Measurements from ENCODE around the gene TRIP12. TPM values are rescaled to one million over a fixed set of nuclear protein-coding genes. Genes with fewer than 3 reads are reported as not detected.

The TRIP12 gene
- total RNA-seq, 6 experiments from 2014 or later, result 249 to 296 (median 265) TPM

GRCh38 chr2:229874647-229875046 lies 47.2 kb downstream of the TRIP12 start:
- Mint-ChIP-seq H3K27me3 (ENCODE audit: insufficient read depth) (no peaks in the 10 kb centered on the region; the same call in 1 of the 2 replicates), H3K27ac (no peak overlapping the region), H3K4me1 (ENCODE audit: low read depth) (peaks cover 31% of the 10 kb centered on the region), H3K4me3 (no peak overlapping the region), H3K36me3 (ENCODE audit: low read depth) (peaks cover 31% of the 10 kb centered on the region), H3K9me3 (no peaks in the 10 kb centered on the region)
- TF ChIP-seq CTCF (IDR thresholded peaks at IDR 0.05), result no peak
- DNase-seq, result no peak

GRCh38 chr2:229873123-229873581 lies 48.7 kb downstream of the TRIP12 start:
- no peak for TF ChIP-seq CTCF (IDR thresholded peaks at IDR 0.05)
- no peak overlapping the region for H3K27ac Mint-ChIP-seq
- no peak for DNase-seq
- H3K27me3 Mint-ChIP-seq (ENCODE audit: insufficient read depth), result no peaks in the 10 kb centered on the region; the same call in 1 of the 2 replicates
- peaks cover 32% of the 10 kb centered on the region for H3K36me3 Mint-ChIP-seq (ENCODE audit: low read depth)
- H3K9me3 Mint-ChIP-seq, result no peaks in the 10 kb centered on the region
- H3K4me3 Mint-ChIP-seq, result no peak overlapping the region
- peaks cover 31% of the 10 kb centered on the region for H3K4me1 Mint-ChIP-seq (ENCODE audit: low read depth)

GRCh38 chr2:229870903-229871656 lies 50.7 kb downstream of the TRIP12 start:
- Mint-ChIP-seq H3K27ac (0 out of 2 replicates have a peak overlapping the region, but pooled peaks have one; percentile 25), H3K27me3 (ENCODE audit: insufficient read depth) (no peaks in the 10 kb centered on the region), H3K4me1 (ENCODE audit: low read depth) (peaks cover 31% of the 10 kb centered on the region), H3K36me3 (ENCODE audit: low read depth) (peaks cover 32% of the 10 kb centered on the region), H3K4me3 (no peak overlapping the region), H3K9me3 (no peaks in the 10 kb centered on the region)
- DNase-seq, result peak; percentile 18
- no peak for TF ChIP-seq CTCF (IDR thresholded peaks at IDR 0.05)

- Mint-ChIP-seq H3K9me3 (no peaks in the 10 kb centered on the region), H3K27ac (no peak overlapping the region), H3K4me1 (ENCODE audit: low read depth) (peaks cover 30% of the 10 kb centered on the region), H3K36me3 (ENCODE audit: low read depth) (peaks cover 32% of the 10 kb centered on the region), H3K27me3 (ENCODE audit: insufficient read depth) (no peaks in the 10 kb centered on the region), H3K4me3 (no peak overlapping the region)
- no peak for TF ChIP-seq CTCF (IDR thresholded peaks at IDR 0.05)
- no peak for DNase-seq
Measured at GRCh38 chr2:229869226-229869625, 52.6 kb downstream of the TRIP12 start.

GRCh38 chr2:229868794-229869193 lies 53.0 kb downstream of the TRIP12 start:
- H3K27ac Mint-ChIP-seq, result no peak overlapping the region
- peaks cover 34% of the 10 kb centered on the region for H3K4me1 Mint-ChIP-seq (ENCODE audit: low read depth)
- peaks cover 36% of the 10 kb centered on the region for H3K36me3 Mint-ChIP-seq (ENCODE audit: low read depth)
- H3K9me3 Mint-ChIP-seq, result no peaks in the 10 kb centered on the region
- no peak for TF ChIP-seq CTCF (IDR thresholded peaks at IDR 0.05)
- DNase-seq, result no peak
- no peaks in the 10 kb centered on the region for H3K27me3 Mint-ChIP-seq (ENCODE audit: insufficient read depth)
- H3K4me3 Mint-ChIP-seq, result no peak overlapping the region
